Loucy (cell line): ENCODE measurements around the gene SNRNP25.

ENCODE experiments used
- EZH2phosphoT487 ChIP-seq: fragments of 200-600 bp; IDR thresholded peaks from 2 replicates; pipeline ENCODE4 v1.6.1; 2018; ENCODE audit warnings: antibody characterized with exemption, mild to moderate bottlenecking, moderate library complexity, borderline replicate concordance
- TF ChIP-seq, protein P1 (sequence below): fragments of 200-600 bp; sonication (generic); conservative IDR thresholded peaks from 2 replicates; pipeline ENCODE4 v1.5.1; 2014; ENCODE audit warnings: mild to moderate bottlenecking, antibody characterized with exemption, low read length

DNA sequence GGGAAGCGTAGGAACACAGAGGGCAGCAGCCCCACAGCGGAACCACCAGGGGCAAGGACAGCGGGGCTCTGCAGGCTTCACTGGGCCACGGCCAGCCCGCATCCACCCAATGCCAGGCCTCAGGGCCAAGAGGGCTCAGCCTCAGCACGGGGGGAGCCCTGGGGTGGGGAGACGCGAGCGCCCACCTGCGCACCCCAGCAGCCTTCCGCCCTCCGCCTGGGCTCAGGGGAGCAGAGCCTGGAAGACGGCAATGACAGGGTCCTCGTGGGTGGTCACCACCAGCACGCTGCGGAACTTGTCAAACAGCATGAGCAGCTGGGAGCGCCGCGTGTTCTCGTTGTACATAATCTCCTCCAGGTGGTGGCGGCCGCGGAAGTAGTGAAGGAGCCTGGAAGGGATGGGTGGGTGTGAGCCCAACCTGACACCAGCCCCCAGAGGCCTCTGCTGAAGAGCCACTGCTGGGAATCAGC is 32.9 kb downstream of the SNRNP25 start:
- TF ChIP-seq, protein P1, sequence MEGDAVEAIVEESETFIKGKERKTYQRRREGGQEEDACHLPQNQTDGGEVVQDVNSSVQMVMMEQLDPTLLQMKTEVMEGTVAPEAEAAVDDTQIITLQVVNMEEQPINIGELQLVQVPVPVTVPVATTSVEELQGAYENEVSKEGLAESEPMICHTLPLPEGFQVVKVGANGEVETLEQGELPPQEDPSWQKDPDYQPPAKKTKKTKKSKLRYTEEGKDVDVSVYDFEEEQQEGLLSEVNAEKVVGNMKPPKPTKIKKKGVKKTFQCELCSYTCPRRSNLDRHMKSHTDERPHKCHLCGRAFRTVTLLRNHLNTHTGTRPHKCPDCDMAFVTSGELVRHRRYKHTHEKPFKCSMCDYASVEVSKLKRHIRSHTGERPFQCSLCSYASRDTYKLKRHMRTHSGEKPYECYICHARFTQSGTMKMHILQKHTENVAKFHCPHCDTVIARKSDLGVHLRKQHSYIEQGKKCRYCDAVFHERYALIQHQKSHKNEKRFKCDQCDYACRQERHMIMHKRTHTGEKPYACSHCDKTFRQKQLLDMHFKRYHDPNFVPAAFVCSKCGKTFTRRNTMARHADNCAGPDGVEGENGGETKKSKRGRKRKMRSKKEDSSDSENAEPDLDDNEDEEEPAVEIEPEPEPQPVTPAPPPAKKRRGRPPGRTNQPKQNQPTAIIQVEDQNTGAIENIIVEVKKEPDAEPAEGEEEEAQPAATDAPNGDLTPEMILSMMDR = no peak
- TF ChIP-seq EZH2phosphoT487 = no peak
